ENCODE measurements around the gene CPHXL. TPM values are rescaled to one million over a fixed set of nuclear protein-coding genes. Genes with fewer than 3 reads are reported as not detected.

The CPHXL gene
- total and polyA plus RNA-seq, 2 donors from 2014 or later: not detected

GRCh38 chr16:75761108-75761507, 34.8 kb upstream of the CPHXL start:
- no peak overlapping the region for H3K9ac ChIP-seq (ENCODE audit: low read length in 3 of 3)
- H3K4me3 ChIP-seq (ENCODE audit: low read length in 3 of 3): no peak overlapping the region
- TF ChIP-seq, protein P1, sequence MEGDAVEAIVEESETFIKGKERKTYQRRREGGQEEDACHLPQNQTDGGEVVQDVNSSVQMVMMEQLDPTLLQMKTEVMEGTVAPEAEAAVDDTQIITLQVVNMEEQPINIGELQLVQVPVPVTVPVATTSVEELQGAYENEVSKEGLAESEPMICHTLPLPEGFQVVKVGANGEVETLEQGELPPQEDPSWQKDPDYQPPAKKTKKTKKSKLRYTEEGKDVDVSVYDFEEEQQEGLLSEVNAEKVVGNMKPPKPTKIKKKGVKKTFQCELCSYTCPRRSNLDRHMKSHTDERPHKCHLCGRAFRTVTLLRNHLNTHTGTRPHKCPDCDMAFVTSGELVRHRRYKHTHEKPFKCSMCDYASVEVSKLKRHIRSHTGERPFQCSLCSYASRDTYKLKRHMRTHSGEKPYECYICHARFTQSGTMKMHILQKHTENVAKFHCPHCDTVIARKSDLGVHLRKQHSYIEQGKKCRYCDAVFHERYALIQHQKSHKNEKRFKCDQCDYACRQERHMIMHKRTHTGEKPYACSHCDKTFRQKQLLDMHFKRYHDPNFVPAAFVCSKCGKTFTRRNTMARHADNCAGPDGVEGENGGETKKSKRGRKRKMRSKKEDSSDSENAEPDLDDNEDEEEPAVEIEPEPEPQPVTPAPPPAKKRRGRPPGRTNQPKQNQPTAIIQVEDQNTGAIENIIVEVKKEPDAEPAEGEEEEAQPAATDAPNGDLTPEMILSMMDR (IDR thresholded peaks at IDR 0.05; ENCODE audit: borderline replicate concordance, extremely low read depth, insufficient read depth): no peak
- no peak overlapping the region for H3K27ac ChIP-seq (ENCODE audit: low read depth in 2 of 2, low read length in 2 of 2)
- no peaks in the 10 kb centered on the region for H3K36me3 ChIP-seq (ENCODE audit: control insufficient read depth in 2 of 3, insufficient read depth in 3 of 3, low read length in 3 of 3)
- intact Hi-C loops (cut with DNase I): loop anchor here (5.0 to 10.0 kb wide), 2 partner anchors 106 to 289 kb away; no protein-coding TSS in a partner anchor
- no peak for DNase-seq
- no peaks in the 10 kb centered on the region for H3K9me3 ChIP-seq (ENCODE audit: control insufficient read depth in 2 of 3, insufficient read depth in 1 of 3, low read length in 3 of 3)
- no peak for FAIRE-seq
- no peaks in the 10 kb centered on the region for H3K27me3 ChIP-seq (ENCODE audit: control insufficient read depth, insufficient read depth, low read length)
- H3K4me1 ChIP-seq (ENCODE audit: control insufficient read depth in 2 of 3, insufficient read depth in 2 of 3, low read depth in 1 of 3, low read length in 3 of 3): no peaks in the 10 kb centered on the region

DNA sequence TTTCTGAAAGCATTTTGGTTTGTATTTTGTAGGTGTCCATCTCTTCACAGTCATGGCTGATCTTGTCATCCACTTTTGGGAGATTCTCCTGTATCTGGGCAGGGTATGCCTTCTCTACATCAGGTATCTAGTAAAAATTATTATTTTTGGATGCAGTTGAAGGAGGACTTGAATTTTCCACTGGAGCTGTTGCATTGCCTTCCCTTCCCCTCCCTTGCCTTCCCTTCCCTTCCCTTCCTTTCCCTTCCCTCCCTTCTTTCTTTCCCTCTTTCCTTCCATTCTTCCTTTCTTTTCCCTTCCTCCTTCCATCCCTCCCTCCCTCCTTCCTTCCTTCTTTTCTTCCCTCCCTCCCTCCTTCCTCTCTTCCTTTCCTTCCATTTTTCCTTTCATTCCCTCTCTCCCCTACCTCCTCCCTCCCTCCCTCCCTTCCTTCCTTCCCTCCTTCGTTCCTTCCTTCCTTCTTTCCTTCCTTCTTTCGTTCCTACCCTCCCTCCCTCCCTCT, 33.8 kb upstream of the CPHXL start:
- intact Hi-C loops (cut with DNase I): loop anchor here (5.0 to 10.0 kb wide), 2 partner anchors 105 to 288 kb away; no protein-coding TSS in a partner anchor

GRCh38 chr16:75758215-75758614, 31.9 kb upstream of the CPHXL start:
- intact Hi-C loops (cut with DNase I): no loop called here
- H3K4me1 ChIP-seq (ENCODE audit: control insufficient read depth in 2 of 3, insufficient read depth in 2 of 3, low read depth in 1 of 3, low read length in 3 of 3): no peaks in the 10 kb centered on the region
- no peak overlapping the region for H3K9ac ChIP-seq (ENCODE audit: low read length in 3 of 3)
- FAIRE-seq: no peak
- no peaks in the 10 kb centered on the region for H3K36me3 ChIP-seq (ENCODE audit: control insufficient read depth in 2 of 3, insufficient read depth in 3 of 3, low read length in 3 of 3)
- no peak for DNase-seq
- no peak overlapping the region for H3K4me3 ChIP-seq (ENCODE audit: low read length in 3 of 3)
- H3K27ac ChIP-seq (ENCODE audit: low read depth in 2 of 2, low read length in 2 of 2): no peak overlapping the region
- no peaks in the 10 kb centered on the region for H3K9me3 ChIP-seq (ENCODE audit: control insufficient read depth in 2 of 3, insufficient read depth in 1 of 3, low read length in 3 of 3)
- TF ChIP-seq, protein P1 (IDR thresholded peaks at IDR 0.05; ENCODE audit: borderline replicate concordance, extremely low read depth, insufficient read depth): no peak
- no peaks in the 10 kb centered on the region for H3K27me3 ChIP-seq (ENCODE audit: control insufficient read depth, insufficient read depth, low read length)

More for the DNA sequence above, 33.8 kb upstream of the CPHXL start:
- no peaks in the 10 kb centered on the region for H3K4me1 ChIP-seq (ENCODE audit: control insufficient read depth in 2 of 3, insufficient read depth in 2 of 3, low read depth in 1 of 3, low read length in 3 of 3)
- TF ChIP-seq, protein P1 (IDR thresholded peaks at IDR 0.05; ENCODE audit: borderline replicate concordance, extremely low read depth, insufficient read depth): no peak
- H3K4me3 ChIP-seq (ENCODE audit: low read length in 3 of 3): no peak overlapping the region
- no peak for DNase-seq
- no peaks in the 10 kb centered on the region for H3K36me3 ChIP-seq (ENCODE audit: control insufficient read depth in 2 of 3, insufficient read depth in 3 of 3, low read length in 3 of 3)
- no peak overlapping the region for H3K27ac ChIP-seq (ENCODE audit: low read depth in 2 of 2, low read length in 2 of 2)
- H3K9me3 ChIP-seq (ENCODE audit: control insufficient read depth in 2 of 3, insufficient read depth in 1 of 3, low read length in 3 of 3): no peaks in the 10 kb centered on the region
- no peak overlapping the region for H3K9ac ChIP-seq (ENCODE audit: low read length in 3 of 3)
- H3K27me3 ChIP-seq (ENCODE audit: control insufficient read depth, insufficient read depth, low read length): no peaks in the 10 kb centered on the region
- no peak for FAIRE-seq

DNA sequence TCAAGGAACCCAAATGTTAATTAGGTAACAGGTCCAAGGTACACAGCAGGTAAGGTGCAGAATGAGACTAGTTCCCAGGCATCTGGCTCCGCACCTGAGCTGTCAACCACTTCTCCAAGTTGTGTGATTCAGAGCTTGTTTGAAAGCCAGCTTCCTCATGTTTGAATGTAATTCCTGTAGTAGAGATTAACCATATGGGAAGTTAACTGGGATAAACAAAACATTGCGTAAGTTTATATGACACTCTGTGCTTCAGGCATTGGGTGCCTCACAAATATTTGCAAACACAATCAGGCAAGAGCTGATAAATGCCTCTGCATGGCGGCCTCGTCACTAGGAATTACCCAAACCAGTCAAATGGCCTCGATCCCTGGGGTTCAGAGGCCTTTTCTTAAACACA, 27.9 kb upstream of the CPHXL start:
- no peak for FAIRE-seq
- Histone ChIP-seq H3K9me3 (ENCODE audit: control insufficient read depth in 2 of 3, insufficient read depth in 1 of 3, low read length in 3 of 3) (no peaks in the 10 kb centered on the region), H3K27me3 (ENCODE audit: control insufficient read depth, insufficient read depth, low read length) (no peaks in the 10 kb centered on the region), H3K9ac (ENCODE audit: low read length in 3 of 3) (no peak overlapping the region), H3K27ac (ENCODE audit: low read depth in 2 of 2, low read length in 2 of 2) (no peak overlapping the region), H3K4me3 (ENCODE audit: low read length in 3 of 3) (no peak overlapping the region), H3K4me1 (ENCODE audit: control insufficient read depth in 2 of 3, insufficient read depth in 2 of 3, low read depth in 1 of 3, low read length in 3 of 3) (peaks cover 0 to 3% (median 0%) of the 10 kb centered on the region in 3 donors), H3K36me3 (ENCODE audit: control insufficient read depth in 2 of 3, insufficient read depth in 3 of 3, low read length in 3 of 3) (no peaks in the 10 kb centered on the region)
- intact Hi-C loops (cut with DNase I): no loop called here
- TF ChIP-seq, protein P1 (IDR thresholded peaks at IDR 0.05; ENCODE audit: borderline replicate concordance, extremely low read depth, insufficient read depth): no peak
- DNase-seq: no peak
